Panc1 (cell line): ENCODE results near the gene MDM1. TPM values are rescaled to one million over a fixed set of nuclear protein-coding genes. Genes with fewer than 3 reads are reported as not detected.

Experiments
- ATAC-seq: fragments of 200-7000 bp; cut with Tn5 transposase; 2 replicates; pipeline ENCODE4 v1.9.1; 2020; ENCODE audit warnings: mild to moderate bottlenecking, moderate library complexity
- BruUV-seq: library from RNA; stranded (reverse); fragments of 400-500 nt; replicated peaks from 2 replicates; lab custom pipeline; 2021; lab: Mats Ljungman, UMichigan
- CTCF ChIA-PET: fragments of 300-600 bp; sonication (Branson Sonifier 250); formaldehyde crosslinking; loops from one replicate; lab custom pipeline; 2022; ENCODE audit warnings: antibody characterized with exemption; lab: Charles Lee
- POLR2A ChIA-PET: fragments of 300-600 bp; sonication (Branson Sonifier 250); formaldehyde crosslinking; loops from one replicate; lab custom pipeline; 2022; ENCODE audit warnings: antibody characterized with exemption; lab: Charles Lee
- DNase-seq: peaks from one replicate; pipeline ENCODE4 v3.0.0-alpha.2; 2010; ENCODE audit warnings: low read depth, low spot score
- H3K27ac ChIP-seq: 2 replicates; pipeline ENCODE4 v1.5.1; 2011; ENCODE audit warnings: mild to moderate bottlenecking, low read length, inconsistent platforms
- H3K27me3 ChIP-seq: fragments of 200-500 bp; sonication (Bioruptor generic); 2 replicates; pipeline ENCODE4 v1.6.0; 2014; ENCODE audit warnings: low read length, inconsistent platforms; ENCODE audit not compliant: control insufficient read depth, insufficient read depth
- H3K36me3 ChIP-seq: fragments of 200-500 bp; sonication (Bioruptor generic); 2 replicates; pipeline ENCODE4 v1.5.1; 2014; ENCODE audit warnings: inconsistent platforms, mild to moderate bottlenecking, low read length, moderate library complexity; ENCODE audit not compliant: control insufficient read depth, insufficient read depth
- H3K4me1 ChIP-seq: 2 replicates; pipeline ENCODE4 v1.5.1; 2011; ENCODE audit warnings: inconsistent platforms, mild to moderate bottlenecking, low read length, moderate library complexity; ENCODE audit not compliant: control insufficient read depth, insufficient read depth
- H3K4me3 ChIP-seq, 2 experiments: 2 replicates each; pipeline ENCODE4 v1.5.1; 2011 to 2012; ENCODE audit warnings: low read depth in 2 of 2, low read length in 2 of 2, mild to moderate bottlenecking in 2 of 2, inconsistent platforms in 1 of 2, moderate library complexity in 1 of 2
- H3K9me3 ChIP-seq: fragments of 200-500 bp; sonication (Bioruptor generic); 2 replicates; pipeline ENCODE4 v1.5.1; 2014; ENCODE audit warnings: low read depth, mild to moderate bottlenecking, inconsistent platforms, low read length, moderate library complexity; ENCODE audit not compliant: control insufficient read depth, insufficient read depth
- POLR2AphosphoS5 ChIP-seq: IDR thresholded peaks from 2 replicates; pipeline ENCODE4 v1.6.1; 2012; ENCODE audit warnings: mild to moderate bottlenecking, low read depth, low read length, moderate library complexity
- SIN3A ChIP-seq: IDR thresholded peaks from 2 replicates; pipeline ENCODE4 v1.6.1; 2012; ENCODE audit warnings: low read depth, mild to moderate bottlenecking, low read length, moderate library complexity, borderline replicate concordance; ENCODE audit not compliant: insufficient read depth
- TCF7L2 ChIP-seq: IDR thresholded peaks from 2 replicates; pipeline ENCODE4 v1.6.1; 2011; ENCODE audit warnings: mild to moderate bottlenecking, low read depth, low read length, inconsistent platforms
- in situ Hi-C: cut with HindIII; loops from 2 replicates; pipeline ENCODE4 v1.10.0; 2016; ENCODE audit warnings: low sequenced_read_pairs, low pct_unique_long_range_greater_than_20kb
- intact Hi-C: fragments of 100-400 bp; cut with micrococcal nuclease; formaldehyde crosslinking; loops from one replicate; pipeline ENCODE4 v1.10.0; 2022; ENCODE audit not compliant: unreplicated experiment
- total RNA-seq: library from RNA; stranded (reverse); gene quantifications from one replicate; pipeline ENCODE4 v1.2.1, GENCODE V29; 2021; ENCODE audit not compliant: unreplicated experiment
- TF ChIP-seq, protein P1 (sequence below), 2 experiments: IDR thresholded peaks; 2 replicates each; pipeline ENCODE4 v1.6.1; 2011 to 2012; ENCODE audit warnings: low read depth in 2 of 2, control low read depth in 1 of 2, low read length in 1 of 2, mild to moderate bottlenecking in 1 of 2, moderate library complexity in 1 of 2; ENCODE audit not compliant: insufficient read depth in 1 of 2
- TF ChIP-seq, protein P2 (sequence below): fragments of 450-650 bp; IDR thresholded peaks from 2 replicates; pipeline ENCODE4 v1.5.1; 2017; ENCODE audit warnings: mild to moderate bottlenecking

MDM1 gene
- total RNA-seq, 1 experiment from 2014 or later, result 17.8 TPM

DNA sequence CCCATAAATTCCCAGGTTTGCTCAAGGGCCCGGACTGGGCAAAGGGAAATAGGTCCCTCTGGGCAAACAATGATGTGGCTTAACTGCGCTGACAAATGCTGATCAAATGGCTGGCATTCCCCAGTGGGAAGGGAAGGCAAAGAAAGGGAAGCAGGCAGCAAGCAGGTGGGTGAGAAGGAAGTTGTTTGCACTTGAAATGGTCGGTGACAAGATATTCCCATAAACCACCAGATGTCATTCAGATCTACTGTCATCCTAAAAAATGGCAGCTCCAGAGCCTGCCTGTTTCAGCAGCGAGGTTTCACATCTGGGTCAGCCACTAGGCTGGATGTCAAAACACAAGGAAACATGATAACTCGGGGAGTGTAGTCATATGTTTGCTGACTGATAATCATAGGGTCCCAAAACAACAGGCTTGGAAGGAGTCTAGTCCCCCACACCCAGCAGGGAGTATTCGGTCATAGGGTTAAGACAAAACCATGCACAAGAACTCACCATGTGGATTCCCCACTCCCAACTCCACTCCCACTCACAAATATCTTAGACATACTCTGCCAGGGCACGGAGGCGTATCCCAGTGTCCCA is 37.9 kb upstream of the MDM1 start:
- ChIA-PET CTCF (no interaction called here), POLR2A (no interaction called here)
- in situ Hi-C loops, result no loop called here
- no peaks in the 10 kb centered on the region for H3K36me3 ChIP-seq
- H3K9me3 ChIP-seq, result no peaks in the 10 kb centered on the region
- ATAC-seq (no peak), DNase-seq (no peak)
- BruUV-seq, result no TSS peak
- intact Hi-C loops, result no loop called here
- TF ChIP-seq POLR2AphosphoS5, result no peak
- peak overlapping the region; percentile 51; the same call in 1 of the 2 replicates for H3K27ac ChIP-seq
- no peaks in the 10 kb centered on the region for H3K27me3 ChIP-seq
- H3K4me1 ChIP-seq, result peaks cover 26% of the 10 kb centered on the region
- no peak overlapping the region for H3K4me3 ChIP-seq

- H3K27ac ChIP-seq, result peak overlapping the region; percentile 98; the same call in 1 of the 2 replicates
- no peak overlapping the region for H3K4me3 ChIP-seq
- BruUV-seq, result no TSS peak
- in situ Hi-C loops (no loop called here), intact Hi-C loops (no loop called here)
- TF ChIP-seq, protein P1, sequence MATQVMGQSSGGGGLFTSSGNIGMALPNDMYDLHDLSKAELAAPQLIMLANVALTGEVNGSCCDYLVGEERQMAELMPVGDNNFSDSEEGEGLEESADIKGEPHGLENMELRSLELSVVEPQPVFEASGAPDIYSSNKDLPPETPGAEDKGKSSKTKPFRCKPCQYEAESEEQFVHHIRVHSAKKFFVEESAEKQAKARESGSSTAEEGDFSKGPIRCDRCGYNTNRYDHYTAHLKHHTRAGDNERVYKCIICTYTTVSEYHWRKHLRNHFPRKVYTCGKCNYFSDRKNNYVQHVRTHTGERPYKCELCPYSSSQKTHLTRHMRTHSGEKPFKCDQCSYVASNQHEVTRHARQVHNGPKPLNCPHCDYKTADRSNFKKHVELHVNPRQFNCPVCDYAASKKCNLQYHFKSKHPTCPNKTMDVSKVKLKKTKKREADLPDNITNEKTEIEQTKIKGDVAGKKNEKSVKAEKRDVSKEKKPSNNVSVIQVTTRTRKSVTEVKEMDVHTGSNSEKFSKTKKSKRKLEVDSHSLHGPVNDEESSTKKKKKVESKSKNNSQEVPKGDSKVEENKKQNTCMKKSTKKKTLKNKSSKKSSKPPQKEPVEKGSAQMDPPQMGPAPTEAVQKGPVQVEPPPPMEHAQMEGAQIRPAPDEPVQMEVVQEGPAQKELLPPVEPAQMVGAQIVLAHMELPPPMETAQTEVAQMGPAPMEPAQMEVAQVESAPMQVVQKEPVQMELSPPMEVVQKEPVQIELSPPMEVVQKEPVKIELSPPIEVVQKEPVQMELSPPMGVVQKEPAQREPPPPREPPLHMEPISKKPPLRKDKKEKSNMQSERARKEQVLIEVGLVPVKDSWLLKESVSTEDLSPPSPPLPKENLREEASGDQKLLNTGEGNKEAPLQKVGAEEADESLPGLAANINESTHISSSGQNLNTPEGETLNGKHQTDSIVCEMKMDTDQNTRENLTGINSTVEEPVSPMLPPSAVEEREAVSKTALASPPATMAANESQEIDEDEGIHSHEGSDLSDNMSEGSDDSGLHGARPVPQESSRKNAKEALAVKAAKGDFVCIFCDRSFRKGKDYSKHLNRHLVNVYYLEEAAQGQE (IDR thresholded peaks at IDR 0.05; ENCODE audit: insufficient read depth in 1 of 2, low read depth in 2 of 2, low read length in 1 of 2), result no peak
- TF ChIP-seq SIN3A (no peak), POLR2AphosphoS5 (no peak), TCF7L2 (no peak)
- TF ChIP-seq, protein P2, sequence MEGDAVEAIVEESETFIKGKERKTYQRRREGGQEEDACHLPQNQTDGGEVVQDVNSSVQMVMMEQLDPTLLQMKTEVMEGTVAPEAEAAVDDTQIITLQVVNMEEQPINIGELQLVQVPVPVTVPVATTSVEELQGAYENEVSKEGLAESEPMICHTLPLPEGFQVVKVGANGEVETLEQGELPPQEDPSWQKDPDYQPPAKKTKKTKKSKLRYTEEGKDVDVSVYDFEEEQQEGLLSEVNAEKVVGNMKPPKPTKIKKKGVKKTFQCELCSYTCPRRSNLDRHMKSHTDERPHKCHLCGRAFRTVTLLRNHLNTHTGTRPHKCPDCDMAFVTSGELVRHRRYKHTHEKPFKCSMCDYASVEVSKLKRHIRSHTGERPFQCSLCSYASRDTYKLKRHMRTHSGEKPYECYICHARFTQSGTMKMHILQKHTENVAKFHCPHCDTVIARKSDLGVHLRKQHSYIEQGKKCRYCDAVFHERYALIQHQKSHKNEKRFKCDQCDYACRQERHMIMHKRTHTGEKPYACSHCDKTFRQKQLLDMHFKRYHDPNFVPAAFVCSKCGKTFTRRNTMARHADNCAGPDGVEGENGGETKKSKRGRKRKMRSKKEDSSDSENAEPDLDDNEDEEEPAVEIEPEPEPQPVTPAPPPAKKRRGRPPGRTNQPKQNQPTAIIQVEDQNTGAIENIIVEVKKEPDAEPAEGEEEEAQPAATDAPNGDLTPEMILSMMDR, result no peak
- H3K4me1 ChIP-seq, result peaks cover 27% of the 10 kb centered on the region
- ATAC-seq (no peak), DNase-seq (no peak)
- H3K9me3 ChIP-seq, result no peaks in the 10 kb centered on the region
- H3K27me3 ChIP-seq, result no peaks in the 10 kb centered on the region
- CTCF ChIA-PET, result no interaction called here
- POLR2A ChIA-PET, result interaction anchor here (0.7 kb wide), 1 partner anchor 35 kb away, joined by 4 read pairs; no protein-coding TSS in a partner anchor
- no peaks in the 10 kb centered on the region for H3K36me3 ChIP-seq
Observed at GRCh38 chr12:68368327-68368726, 36.2 kb upstream of the MDM1 start.

GRCh38 chr12:68367903-68368302 is 35.7 kb upstream of the MDM1 start:
- no TSS peak for BruUV-seq
- intact Hi-C loops (no loop called here), in situ Hi-C loops (no loop called here)
- no peaks in the 10 kb centered on the region for H3K27me3 ChIP-seq
- ChIA-PET CTCF (no interaction called here), POLR2A (no interaction called here)
- DNase-seq (no peak), ATAC-seq (no peak)
- peaks cover 28% of the 10 kb centered on the region for H3K4me1 ChIP-seq
- no peak overlapping the region for H3K4me3 ChIP-seq
- peak overlapping the region; percentile 98; the same call in 1 of the 2 replicates for H3K27ac ChIP-seq
- no peaks in the 10 kb centered on the region for H3K9me3 ChIP-seq
- no peaks in the 10 kb centered on the region for H3K36me3 ChIP-seq
- TF ChIP-seq, protein P2, result no peak
- no peak for TF ChIP-seq SIN3A
- TF ChIP-seq POLR2AphosphoS5, result no peak
- no peak for TF ChIP-seq TCF7L2
